GM12878 (cell line): Measurements from ENCODE around the gene NT5C2. TPM values are rescaled to one million over a fixed set of nuclear protein-coding genes. Genes with fewer than 3 reads are reported as not detected.

Source experiments
- ATAC-seq: fragments of 200-7000 bp; cut with Tn5 transposase; 3 replicates; pipeline ENCODE4 v1.9.1; 2020; ENCODE audit warnings: mild to moderate bottlenecking, moderate library complexity
- BruUV-seq: library from RNA; stranded (reverse); fragments of 400-500 nt; replicated peaks from 2 replicates; lab custom pipeline; 2021; lab: Mats Ljungman, UMichigan
- CTCF ChIA-PET: fragments of 300-600 bp; sonication (Branson Sonifier 250); formaldehyde crosslinking; extraction: SDS; loops from one replicate; lab custom pipeline; 2021; ENCODE audit warnings: inconsistent platforms; lab: Yijun Ruan, JAX
- POLR2A ChIA-PET: fragments of 350-600 bp; formaldehyde crosslinking; extraction: SDS; loops from one replicate; lab custom pipeline; 2021; ENCODE audit warnings: inconsistent platforms; lab: Charles Lee
- RAD21 ChIA-PET: fragments of 300-600 bp; sonication (Branson Sonifier 250); formaldehyde crosslinking; loops from one replicate; lab custom pipeline; 2023; ENCODE audit warnings: antibody characterized with exemption; ENCODE audit not compliant: unreplicated experiment; lab: Charles Lee
- SMC1A ChIA-PET: fragments of 300-600 bp; sonication (Branson Sonifier 250); formaldehyde crosslinking; loops from one replicate; lab custom pipeline; 2023; ENCODE audit not compliant: unreplicated experiment, uncharacterized antibody; lab: Charles Lee
- DNase-seq: peaks from one replicate; pipeline ENCODE4 v3.0.0-alpha.2; 2011; ENCODE audit warnings: low read depth, low spot score
- FAIRE-seq: peaks from 3 replicates; lab custom pipeline; 2011; peaks lifted over from hg19 to GRCh38; lab: Jason Lieb, UNC
- H2AFZ ChIP-seq: 2 replicates; pipeline ENCODE4 v1.6.0; 2011; ENCODE audit warnings: low read depth, low read length, control low read depth; ENCODE audit not compliant: control insufficient read depth
- H3K27ac ChIP-seq: 2 replicates; pipeline ENCODE4 v1.5.1; 2011; ENCODE audit warnings: control low read depth; ENCODE audit not compliant: control insufficient read depth, insufficient read depth
- H3K27me3 ChIP-seq, 2 experiments: replicated peaks in 1 of 2; 2 replicates each; pipeline versions ENCODE4 v1.6.0 to v1.6.1; 2011; ENCODE audit warnings: low read length in 1 of 2; ENCODE audit not compliant: control insufficient read depth in 2 of 2, insufficient read depth in 2 of 2
- H3K36me3 ChIP-seq, 2 experiments: 2 replicates each; pipeline ENCODE4 v1.5.1; 2011; ENCODE audit warnings: low read length in 1 of 2; ENCODE audit not compliant: control insufficient read depth in 2 of 2, insufficient read depth in 2 of 2
- H3K4me1 ChIP-seq: 2 replicates; pipeline ENCODE4 v1.6.1; 2011; ENCODE audit warnings: mild to moderate bottlenecking, low read length, moderate library complexity, mixed read lengths; ENCODE audit not compliant: control insufficient read depth, insufficient read depth
- H3K4me2 ChIP-seq: 2 replicates; pipeline ENCODE4 v1.6.0; 2011; ENCODE audit warnings: control low read depth; ENCODE audit not compliant: control insufficient read depth, insufficient read depth
- H3K4me3 ChIP-seq: fragments of 200-600 bp; sonication (generic); 2 replicates; pipeline ENCODE4 v1.5.1; 2016
- H3K79me2 ChIP-seq: 2 replicates; pipeline ENCODE4 v1.6.0; 2011; ENCODE audit warnings: low read length; ENCODE audit not compliant: control insufficient read depth, insufficient read depth
- H3K9ac ChIP-seq: 2 replicates; pipeline ENCODE4 v1.8.0; 2011; ENCODE audit warnings: low read length, control low read depth, mixed read lengths; ENCODE audit not compliant: control insufficient read depth, insufficient read depth
- H3K9me3 ChIP-seq: replicated peaks from 3 replicates; pipeline ENCODE4 v1.5.1; 2011; ENCODE audit warnings: mild to moderate bottlenecking, low read length; ENCODE audit not compliant: control insufficient read depth, insufficient read depth
- H4K20me1 ChIP-seq: 2 replicates; pipeline ENCODE4 v1.6.0; 2011; ENCODE audit not compliant: control insufficient read depth, insufficient read depth
- BACH1 ChIP-seq: fragments of 450-650 bp; IDR thresholded peaks from 2 replicates; pipeline ENCODE4 v1.6.1; 2017; ENCODE audit warnings: mild to moderate bottlenecking, borderline replicate concordance
- BCL11A ChIP-seq: IDR thresholded peaks from 2 replicates; pipeline ENCODE4 v1.6.1; 2011; ENCODE audit warnings: low read depth, low read length
- CBFB ChIP-seq: IDR thresholded peaks from 2 replicates; pipeline ENCODE4 v1.6.1; 2016; ENCODE audit warnings: antibody characterized with exemption, low read depth
- ESRRA ChIP-seq: IDR thresholded peaks from 2 replicates; pipeline ENCODE4 v1.6.1; 2012; ENCODE audit warnings: mild to moderate bottlenecking, low read length, improper control_type of control experiment
- HDGF ChIP-seq: fragments of 450-650 bp; IDR thresholded peaks from 2 replicates; pipeline ENCODE4 v1.6.1; 2016; ENCODE audit warnings: antibody characterized with exemption
- MTA3 ChIP-seq: IDR thresholded peaks from 2 replicates; pipeline ENCODE4 v1.6.1; 2012; ENCODE audit warnings: low read length, inconsistent platforms, borderline replicate concordance
- MXI1 ChIP-seq: fragments of 150-350 bp; IDR thresholded peaks from 2 replicates; pipeline ENCODE4 v1.6.1; 2011; ENCODE audit warnings: low read depth, mild to moderate bottlenecking, inconsistent platforms, low read length, improper control_type of control experiment
- RBBP5 ChIP-seq: fragments of 200-600 bp; sonication (generic); conservative IDR thresholded peaks from 2 replicates; pipeline ENCODE4 v1.6.1; 2016
- SP1 ChIP-seq: IDR thresholded peaks from one replicate; pipeline ENCODE4 v1.6.1; 2011; ENCODE audit warnings: low read depth, low read length
- SUPT20H ChIP-seq: IDR thresholded peaks from 2 replicates; pipeline ENCODE4 v1.6.1; 2011; ENCODE audit warnings: low read depth, mild to moderate bottlenecking, low read length, moderate library complexity, borderline replicate concordance; ENCODE audit not compliant: control insufficient read depth
- TAF1 ChIP-seq: IDR thresholded peaks from 2 replicates; pipeline ENCODE4 v1.6.1; 2011; ENCODE audit warnings: mild to moderate bottlenecking, low read depth, low read length, borderline replicate concordance
- WGBS: methylation state at CpG from one replicate; pipeline ENCODE4 v1.1.6; 2016; ENCODE audit warnings: low lambda C conversion rate; ENCODE audit not compliant: insufficient replicate concordance, insufficient coverage; ENCODE audit errors: missing lambda C conversion rate; 5-methylcytosine and 5-hydroxymethylcytosine counted together
- in situ Hi-C: fragments of 300-500 bp; cut with MboI; formaldehyde crosslinking; loops from 9 replicates; pipeline ENCODE4 v1.14.3; 2018; ENCODE audit warnings: mixed read lengths
- intact Hi-C: fragments of 100-400 bp; cut with micrococcal nuclease; formaldehyde crosslinking; loops from one replicate; pipeline ENCODE4 v1.14.2; 2022; ENCODE audit not compliant: unreplicated experiment
- polyA plus RNA-seq, 11 experiments: library from polyadenylated mRNA; depleted of rRNA in 4 of 11; unstranded in 6 of 11; stranded (reverse) in 5 of 11; fragments of >200 nt; fragmentation: Nextera tagmentation in 4 of 11; fragmentation: Illumina TruSeq in 1 of 11; extraction: Ambion mirVana in 4 of 11; extraction: Trizol in 1 of 11; gene quantifications; 1 replicate in 1 of 11; 2 replicates in 10 of 11; pipeline versions ENCODE4 v1.2.1 to v1.2.3, GENCODE V29; 2011 to 2016; ENCODE audit warnings: inconsistent platforms in 2 of 11, missing spikeins in 2 of 11, low read depth in 1 of 11
- total RNA-seq, 4 experiments: library from RNA; depleted of rRNA in 3 of 4; stranded (reverse); fragments of >200 nt in 3 of 4; fragmentation: Illumina TruSeq in 1 of 4; extraction: Trizol in 1 of 4; gene quantifications; 2 replicates each; pipeline versions ENCODE4 v1.2.1 to v1.2.3, GENCODE V29; 2013 to 2021
- TF ChIP-seq, protein P1 (sequence below): fragments of 450-650 bp; IDR thresholded peaks from 2 replicates; pipeline ENCODE4 v1.6.1; 2018; ENCODE audit warnings: borderline replicate concordance, mild to moderate bottlenecking; ENCODE audit not compliant: partially characterized antibody
- TF ChIP-seq, protein P2 (sequence below): fragments of 450-650 bp; IDR thresholded peaks from 2 replicates; pipeline ENCODE4 v1.6.1; 2016; ENCODE audit warnings: mild to moderate bottlenecking

NT5C2 gene
- total and polyA plus RNA-seq, 10 of the 15 experiments (the other 5 are each of a cell fraction or from before 2014, with no cell fraction given) = 15.8 to 70.1 (median 56.0) TPM

DNA sequence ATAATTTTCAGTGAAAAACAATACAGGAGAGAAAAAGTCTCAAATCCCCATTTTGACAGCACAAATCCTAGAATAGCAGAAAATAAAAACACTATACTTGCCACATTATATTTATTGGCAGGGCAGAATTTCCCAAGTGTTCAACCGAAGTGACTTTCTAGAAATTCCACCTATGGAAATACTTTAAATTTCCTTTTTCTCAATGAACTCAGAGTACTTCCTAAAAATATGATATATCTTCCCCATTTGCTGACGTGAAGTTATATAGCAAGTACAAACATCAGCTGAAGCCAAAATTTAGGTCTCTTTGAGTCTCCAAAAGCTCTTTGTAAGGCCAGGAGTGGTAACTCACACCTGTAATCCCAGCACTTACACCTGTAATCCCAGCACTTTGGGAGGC, 83.3 kb downstream of the NT5C2 start:
- intact Hi-C loops = loop anchor here (2.0 kb wide), 1 partner anchor 75 kb away; no protein-coding TSS in a partner anchor
- RAD21 ChIA-PET = interaction anchor here (1.4 to 4.8 kb wide), 7 partner anchors 14 to 135 kb away, joined by 3 to 67 read pairs (median 4); partner anchors contain the start of gene NT5C2
- CTCF ChIA-PET = interaction anchor here (0.6 to 3.2 kb wide), 13 partner anchors 8 to 192 kb away, joined by 3 to 16 read pairs (median 5); partner anchors contain the start of gene CNNM2

More for the DNA sequence above, 83.3 kb downstream of the NT5C2 start:
- H3K4me1 ChIP-seq = peaks cover 39% of the 10 kb centered on the region
- POLR2A ChIA-PET = interaction anchor here (1.4 to 3.2 kb wide), 4 partner anchors 9 to 82 kb away, joined by 3 to 31 read pairs (median 9); partner anchors contain the start of gene NT5C2
- TF ChIP-seq MXI1 (no peak), HDGF (no peak), SUPT20H (no peak), BCL11A (no peak), BACH1 (no peak), TAF1 (no peak), MTA3 (no peak), RBBP5 (no peak), CBFB (no peak), ESRRA (no peak), SP1 (no peak)
- TF ChIP-seq, protein P1, sequence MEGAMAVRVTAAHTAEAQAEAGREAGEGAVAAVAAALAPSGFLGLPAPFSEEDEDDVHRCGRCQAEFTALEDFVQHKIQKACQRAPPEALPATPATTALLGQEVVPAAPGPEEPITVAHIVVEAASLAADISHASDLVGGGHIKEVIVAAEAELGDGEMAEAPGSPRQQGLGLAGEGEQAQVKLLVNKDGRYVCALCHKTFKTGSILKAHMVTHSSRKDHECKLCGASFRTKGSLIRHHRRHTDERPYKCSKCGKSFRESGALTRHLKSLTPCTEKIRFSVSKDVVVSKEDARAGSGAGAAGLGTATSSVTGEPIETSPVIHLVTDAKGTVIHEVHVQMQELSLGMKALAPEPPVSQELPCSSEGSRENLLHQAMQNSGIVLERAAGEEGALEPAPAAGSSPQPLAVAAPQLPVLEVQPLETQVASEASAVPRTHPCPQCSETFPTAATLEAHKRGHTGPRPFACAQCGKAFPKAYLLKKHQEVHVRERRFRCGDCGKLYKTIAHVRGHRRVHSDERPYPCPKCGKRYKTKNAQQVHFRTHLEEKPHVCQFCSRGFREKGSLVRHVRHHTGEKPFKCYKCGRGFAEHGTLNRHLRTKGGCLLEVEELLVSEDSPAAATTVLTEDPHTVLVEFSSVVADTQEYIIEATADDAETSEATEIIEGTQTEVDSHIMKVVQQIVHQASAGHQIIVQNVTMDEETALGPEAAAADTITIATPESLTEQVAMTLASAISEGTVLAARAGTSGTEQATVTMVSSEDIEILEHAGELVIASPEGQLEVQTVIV = no peak
- TF ChIP-seq, protein P2, sequence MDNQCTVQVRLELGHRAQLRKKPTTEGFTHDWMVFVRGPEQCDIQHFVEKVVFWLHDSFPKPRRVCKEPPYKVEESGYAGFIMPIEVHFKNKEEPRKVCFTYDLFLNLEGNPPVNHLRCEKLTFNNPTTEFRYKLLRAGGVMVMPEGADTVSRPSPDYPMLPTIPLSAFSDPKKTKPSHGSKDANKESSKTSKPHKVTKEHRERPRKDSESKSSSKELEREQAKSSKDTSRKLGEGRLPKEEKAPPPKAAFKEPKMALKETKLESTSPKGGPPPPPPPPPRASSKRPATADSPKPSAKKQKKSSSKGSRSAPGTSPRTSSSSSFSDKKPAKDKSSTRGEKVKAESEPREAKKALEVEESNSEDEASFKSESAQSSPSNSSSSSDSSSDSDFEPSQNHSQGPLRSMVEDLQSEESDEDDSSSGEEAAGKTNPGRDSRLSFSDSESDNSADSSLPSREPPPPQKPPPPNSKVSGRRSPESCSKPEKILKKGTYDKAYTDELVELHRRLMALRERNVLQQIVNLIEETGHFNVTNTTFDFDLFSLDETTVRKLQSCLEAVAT = no peak
- in situ Hi-C loops = no loop called here
- H3K27ac ChIP-seq = no peak overlapping the region
- H3K27me3 ChIP-seq = no peaks in the 10 kb centered on the region
- DNase-seq (no peak), FAIRE-seq (no peak), ATAC-seq (no peak)
- H3K9ac ChIP-seq = no peak overlapping the region
- H2AFZ ChIP-seq = no peak overlapping the region
- BruUV-seq = no TSS peak
- peaks cover 14% of the 10 kb centered on the region for H3K79me2 ChIP-seq
- H3K9me3 ChIP-seq = no peaks in the 10 kb centered on the region; the same call in 2 of the 3 replicates
- no peak overlapping the region for H3K4me3 ChIP-seq
- no peaks in the 10 kb centered on the region for H4K20me1 ChIP-seq
- SMC1A ChIA-PET = interaction anchor here (0.8 to 5.9 kb wide), 19 partner anchors 8 to 192 kb away, joined by 3 to 49 read pairs (median 6); partner anchors contain the start of genes CNNM2 and NT5C2
- 98% methylated on average over 2 of the region's 2 CpGs for WGBS
- no peak overlapping the region for H3K4me2 ChIP-seq
- no peaks in the 10 kb centered on the region; a peak in 1 of 4 replicates for H3K36me3 ChIP-seq
